Left renal cortex interstitium (tissue), 4 donors: Measurements from ENCODE around the gene EIF1B. TPM values are rescaled to one million over a fixed set of nuclear protein-coding genes. Genes with fewer than 3 reads are reported as not detected.

Experiments used
- DNase-seq, 4 donors: peaks; one replicate each; pipeline ENCODE4 v3.0.0-alpha.2; 2013; ENCODE audit warnings: low read depth in 4 of 4, low spot score in 2 of 4, missing footprints in 1 of 4
- polyA plus RNA-seq, 4 donors: library from polyadenylated mRNA; unstranded; fragments of 120-200 nt; gene quantifications; one replicate each; pipeline ENCODE4 v1.2.1, GENCODE V29; 2013; ENCODE audit not compliant: insufficient read length in 4 of 4

EIF1B gene
- polyA plus RNA-seq, 4 donors, result 113 to 130 (median 120) TPM

DNA sequence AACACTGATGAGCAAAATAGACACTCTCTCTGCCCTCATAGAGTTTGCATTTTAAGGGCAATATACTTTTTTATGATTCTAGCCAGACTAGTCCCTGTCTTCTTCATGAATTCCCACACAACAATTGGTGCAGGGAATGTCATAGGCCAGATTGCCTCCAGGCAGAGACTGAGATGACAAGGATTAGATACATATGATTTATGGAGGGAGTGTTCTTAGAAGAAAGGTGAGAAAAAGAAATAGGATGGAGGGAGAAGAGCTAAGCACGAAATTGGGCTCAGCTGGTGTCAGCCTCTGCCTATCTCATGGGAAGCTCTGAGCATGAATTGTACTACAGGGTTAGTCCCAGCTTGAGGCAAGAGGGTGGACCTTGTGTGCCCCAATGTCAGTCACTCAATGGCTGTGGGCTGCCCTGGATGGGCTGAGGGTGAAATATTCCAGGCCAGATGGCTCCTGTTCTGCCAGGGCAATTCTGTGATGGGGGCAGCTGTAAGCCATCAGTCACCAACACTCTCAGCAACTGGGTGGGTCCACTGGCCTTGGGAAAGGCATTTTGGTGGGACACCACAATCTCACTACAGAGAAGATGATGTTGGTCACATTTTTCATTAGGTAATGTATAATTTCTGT is 31.1 kb downstream of the EIF1B start:
- DNase-seq, result no peak

DNA sequence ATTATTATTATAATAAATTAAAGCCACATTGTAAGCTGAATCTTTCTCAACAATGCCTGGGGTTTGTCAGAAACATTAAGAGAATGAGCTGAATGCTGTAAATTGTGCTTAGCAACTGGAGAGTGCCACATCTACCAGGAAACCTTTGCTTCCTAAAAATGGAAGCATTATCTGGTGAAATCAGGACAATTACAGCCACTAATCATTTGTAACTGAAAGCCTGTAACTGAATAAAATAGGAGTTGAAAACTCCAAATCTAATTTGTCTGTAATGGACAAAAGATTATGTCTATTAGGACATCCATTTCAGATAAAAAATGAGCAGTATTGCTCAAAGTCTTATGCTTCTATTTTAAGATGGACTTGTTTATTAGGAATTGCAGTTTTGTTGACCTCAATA is 32.2 kb downstream of the EIF1B start:
- DNase-seq, result no peak

DNA sequence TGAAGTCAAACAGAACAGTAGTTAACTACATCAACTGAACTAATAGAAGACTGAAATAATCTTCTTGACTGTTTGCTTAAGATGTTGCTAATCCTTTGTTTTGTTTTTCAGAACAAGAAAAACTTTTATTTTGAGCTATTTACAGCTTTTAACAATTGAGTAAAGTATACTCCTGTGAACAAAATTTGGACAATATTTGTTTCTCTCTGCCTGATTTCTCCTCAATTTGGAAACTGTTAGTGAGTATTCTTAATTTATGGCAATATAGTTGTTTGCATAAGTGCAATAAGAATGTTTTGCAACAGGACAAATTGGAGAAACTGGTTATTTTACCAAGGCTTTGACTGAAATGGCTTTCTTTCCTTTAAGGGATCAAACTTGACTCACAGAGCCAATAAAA is 41.0 kb downstream of the EIF1B start:
- DNase-seq, result no peak

DNA sequence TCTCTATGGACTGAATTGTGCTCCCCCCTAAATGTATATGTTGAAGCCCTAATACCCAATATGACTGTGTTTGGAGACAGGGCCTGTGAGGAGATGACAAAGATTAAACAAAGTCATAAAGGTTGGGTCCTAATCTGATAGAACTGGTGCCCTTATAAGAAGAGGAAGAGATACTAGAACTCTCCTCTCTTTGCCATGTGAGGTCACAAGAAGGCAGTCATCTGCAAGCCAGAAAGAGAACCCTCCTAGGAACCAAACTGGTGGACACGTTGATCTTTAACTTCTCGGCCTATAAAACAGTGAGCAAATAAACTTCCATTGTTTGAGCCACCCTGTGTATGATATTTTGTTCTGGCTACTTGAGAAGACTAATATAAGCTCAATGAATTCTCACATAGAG is 45.9 kb downstream of the EIF1B start:
- DNase-seq, result no peak

DNA sequence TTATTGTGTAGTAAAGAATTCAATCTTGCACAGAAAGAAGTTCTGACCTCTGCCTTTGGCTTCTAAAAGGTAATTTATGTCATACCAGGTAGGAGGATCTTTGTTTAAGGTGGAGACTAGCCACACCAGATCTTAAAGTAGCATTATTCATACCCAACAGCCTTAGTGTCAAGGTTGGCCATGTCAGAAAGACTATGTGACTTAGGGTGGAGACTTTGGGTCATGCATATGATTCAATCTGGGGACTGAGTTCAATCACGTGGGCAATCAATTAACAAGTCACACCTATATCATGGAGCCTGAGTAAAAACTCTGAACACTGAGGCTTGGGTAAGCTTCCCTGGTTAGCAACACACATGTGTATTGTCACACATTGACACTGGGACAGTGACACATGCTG is 48.9 kb downstream of the EIF1B start:
- DNase-seq, result no peak

Other genes starting within 250 kb of the EIF1B start
- gene ENTPD3, start 77.5 kb downstream of the EIF1B start, polyA plus RNA-seq, result 1 to 10 TPM; 2.1 to 3.0 (median 2.4) TPM
- gene RPL14, start 147.6 kb downstream of the EIF1B start, polyA plus RNA-seq, result 1,000 to 10,000 TPM; 1,587 to 1,939 (median 1,735) TPM
- 1 to 10 TPM; 5.3 to 9.0 (median 8.0) TPM for gene ZNF619, start 167.4 kb downstream of the EIF1B start, polyA plus RNA-seq
- gene ZNF620, start 196.3 kb downstream of the EIF1B start, polyA plus RNA-seq, result 10 to 100 TPM in 2 of 4 donors, 1 to 10 TPM in 2; 8.6 to 13.5 (median 9.8) TPM
- 10 to 100 TPM; 20.9 to 37.6 (median 27.7) TPM for gene ZNF621, start 215.3 kb downstream of the EIF1B start, polyA plus RNA-seq